Measurements from ENCODE around the gene CEMIP. TPM values are rescaled to one million over a fixed set of nuclear protein-coding genes. Genes with fewer than 3 reads are reported as not detected.

Gene CEMIP
- total and polyA plus RNA-seq, 3 experiments from 2014 or later, result not detected

DNA sequence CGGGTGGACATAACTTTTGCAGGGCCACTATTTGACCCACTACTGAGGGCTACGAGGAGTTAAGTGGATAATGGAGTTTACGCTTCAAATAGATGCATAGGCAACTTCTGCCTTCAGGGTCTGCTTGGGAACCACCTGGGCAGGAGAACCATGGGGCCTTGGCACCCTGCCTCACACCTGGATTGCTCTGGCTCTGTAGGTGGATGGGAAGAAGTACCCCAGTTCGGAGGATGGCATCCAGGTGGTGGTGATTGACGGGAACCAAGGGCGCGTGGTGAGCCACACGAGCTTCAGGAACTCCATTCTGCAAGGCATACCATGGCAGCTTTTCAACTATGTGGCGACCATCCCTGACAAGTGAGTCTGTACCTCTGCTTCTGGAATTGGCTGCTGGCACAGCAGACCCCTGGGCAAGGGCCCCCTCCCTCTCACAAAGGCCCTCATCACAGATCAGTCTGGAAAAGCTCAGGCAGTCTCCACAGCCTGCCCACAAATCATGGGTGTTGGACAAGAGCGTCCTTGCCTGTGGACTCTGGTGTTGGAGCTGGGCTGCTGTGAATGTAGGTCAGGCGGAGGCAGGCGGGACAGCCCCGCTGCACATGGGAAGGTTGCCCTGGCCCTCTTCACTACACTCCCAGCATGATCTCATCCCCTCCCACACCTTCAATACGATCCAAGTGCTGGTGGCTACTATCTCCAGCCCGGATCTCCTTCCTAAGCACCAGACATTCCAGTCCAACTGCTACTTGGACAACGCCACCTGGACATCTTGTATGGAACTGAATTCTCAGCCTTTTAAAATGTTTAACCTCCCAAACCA is 163.8 kb downstream of the CEMIP start:
- Histone ChIP-seq H3K36me3 (ENCODE audit: insufficient read depth, low read length) (peaks cover 16% of the 10 kb centered on the region), H3K4me1 (ENCODE audit: insufficient read depth, low read length) (no peaks in the 10 kb centered on the region), H3K27me3 (ENCODE audit: insufficient read depth, low read length, poor library complexity, severe bottlenecking) (no peaks in the 10 kb centered on the region), H3K9me3 (ENCODE audit: low read length) (no peaks in the 10 kb centered on the region), H3K4me3 (ENCODE audit: low read length) (no peak overlapping the region), H3K27ac (ENCODE audit: low read depth, low read length) (no peak overlapping the region)
- H3K27ac Mint-ChIP-seq, result peak overlapping the region in 2 of 8 donors; percentile 26 to 51
- ChIA-PET POLR2A (no interaction called here), CTCF (interaction anchor here (1.1 kb wide), 1 partner anchor 27 kb away, joined by 3 read pairs; no protein-coding TSS in a partner anchor)
- no peak for DNase-seq
- no peak overlapping the region for H3K4me3 Mint-ChIP-seq
- no peaks in the 10 kb centered on the region for H3K4me1 Mint-ChIP-seq
- H3K9me3 Mint-ChIP-seq, result no peaks in the 10 kb centered on the region
- H3K27me3 Mint-ChIP-seq, result no peaks in the 10 kb centered on the region
- peaks cover 8 to 73% (median 26%) of the 10 kb centered on the region in 3 donors for H3K36me3 Mint-ChIP-seq

GRCh38 chr15:80944818-80945217 is 165.6 kb downstream of the CEMIP start:
- ChIA-PET CTCF (no interaction called here), POLR2A (no interaction called here)
- H3K4me1 Mint-ChIP-seq, result no peaks in the 10 kb centered on the region
- H3K27me3 Mint-ChIP-seq, result no peaks in the 10 kb centered on the region
- Histone ChIP-seq H3K27ac (ENCODE audit: low read depth, low read length) (no peak overlapping the region), H3K36me3 (ENCODE audit: insufficient read depth, low read length) (peaks cover 21% of the 10 kb centered on the region), H3K27me3 (ENCODE audit: insufficient read depth, low read length, poor library complexity, severe bottlenecking) (no peaks in the 10 kb centered on the region), H3K9me3 (ENCODE audit: low read length) (no peaks in the 10 kb centered on the region), H3K4me1 (ENCODE audit: insufficient read depth, low read length) (no peaks in the 10 kb centered on the region), H3K4me3 (ENCODE audit: low read length) (no peak overlapping the region)
- no peak overlapping the region for H3K27ac Mint-ChIP-seq
- no peak for DNase-seq
- H3K4me3 Mint-ChIP-seq, result no peak overlapping the region
- H3K36me3 Mint-ChIP-seq, result peaks cover 8 to 91% (median 33%) of the 10 kb centered on the region in 3 donors
- H3K9me3 Mint-ChIP-seq, result no peaks in the 10 kb centered on the region

DNA sequence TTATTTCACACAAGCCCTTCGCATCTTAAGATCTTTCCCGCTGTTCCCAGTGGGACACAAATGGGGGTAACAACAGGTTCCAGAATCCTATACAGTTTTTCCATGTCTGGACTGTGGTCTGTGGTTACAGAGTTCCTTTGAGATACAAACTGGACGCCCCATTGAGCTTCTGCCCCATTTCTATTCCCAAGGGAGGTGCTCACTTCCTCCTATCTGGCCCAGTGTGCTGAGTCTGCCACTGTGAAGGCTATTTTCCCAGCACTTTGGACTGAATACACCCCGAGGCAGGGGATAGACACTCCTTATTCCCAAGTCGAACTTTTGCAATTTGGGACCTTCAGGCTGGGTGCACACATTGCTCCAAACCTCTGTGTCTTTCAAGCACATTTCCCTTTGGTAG is 166.4 kb downstream of the CEMIP start:
- H3K4me3 Mint-ChIP-seq, result no peak overlapping the region
- H3K36me3 Mint-ChIP-seq, result peaks cover 8 to 94% (median 33%) of the 10 kb centered on the region in 3 donors
- no peaks in the 10 kb centered on the region for H3K9me3 Mint-ChIP-seq
- no peak for DNase-seq
- ChIA-PET POLR2A (no interaction called here), CTCF (interaction anchor here (1.6 kb wide), 1 partner anchor 25 kb away, joined by 8 read pairs; no protein-coding TSS in a partner anchor)
- H3K27me3 Mint-ChIP-seq, result no peaks in the 10 kb centered on the region
- H3K36me3 ChIP-seq (ENCODE audit: insufficient read depth, low read length), result peaks cover 24% of the 10 kb centered on the region
- no peak overlapping the region for H3K27ac ChIP-seq (ENCODE audit: low read depth, low read length)
- H3K27ac Mint-ChIP-seq, result peak overlapping the region in 1 of 8 donors; percentile 74
- no peaks in the 10 kb centered on the region for H3K9me3 ChIP-seq (ENCODE audit: low read length)
- no peak overlapping the region for H3K4me3 ChIP-seq (ENCODE audit: low read length)
- H3K27me3 ChIP-seq (ENCODE audit: insufficient read depth, low read length, poor library complexity, severe bottlenecking), result no peaks in the 10 kb centered on the region
- H3K4me1 Mint-ChIP-seq, result no peaks in the 10 kb centered on the region
- no peaks in the 10 kb centered on the region for H3K4me1 ChIP-seq (ENCODE audit: insufficient read depth, low read length)

DNA sequence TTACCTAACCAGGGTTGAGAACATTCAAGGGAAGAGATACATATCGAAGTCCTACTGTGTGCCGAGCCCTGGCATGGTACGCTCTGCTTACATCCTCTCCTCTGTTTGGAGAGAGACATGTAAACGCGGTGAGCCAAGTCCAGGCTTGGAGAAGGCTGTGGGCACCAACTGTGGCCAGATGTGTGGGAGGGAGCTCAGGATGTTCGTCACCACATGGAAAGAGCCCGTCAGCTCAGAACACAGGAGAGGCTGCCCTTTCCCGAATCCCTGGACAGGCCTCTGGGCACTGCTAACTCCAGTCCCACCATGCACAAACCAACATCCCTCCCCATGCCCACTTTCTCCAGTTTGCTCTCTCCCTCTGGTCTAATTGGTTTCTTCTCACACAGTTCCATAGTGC is 167.4 kb downstream of the CEMIP start:
- H3K27me3 Mint-ChIP-seq, result no peaks in the 10 kb centered on the region
- Histone ChIP-seq H3K36me3 (ENCODE audit: insufficient read depth, low read length) (peaks cover 28% of the 10 kb centered on the region), H3K27ac (ENCODE audit: low read depth, low read length) (no peak overlapping the region), H3K4me1 (ENCODE audit: insufficient read depth, low read length) (no peaks in the 10 kb centered on the region), H3K27me3 (ENCODE audit: insufficient read depth, low read length, poor library complexity, severe bottlenecking) (no peaks in the 10 kb centered on the region), H3K9me3 (ENCODE audit: low read length) (no peaks in the 10 kb centered on the region), H3K4me3 (ENCODE audit: low read length) (no peak overlapping the region)
- H3K4me3 Mint-ChIP-seq, result no peak overlapping the region
- no peaks in the 10 kb centered on the region for H3K4me1 Mint-ChIP-seq
- H3K27ac Mint-ChIP-seq, result no peak overlapping the region
- CTCF ChIA-PET, result interaction anchor here (1.6 kb wide), 1 partner anchor 24 kb away, joined by 8 read pairs; no protein-coding TSS in a partner anchor
- POLR2A ChIA-PET, result interaction anchor here (0.6 kb wide), 1 partner anchor 60 kb away, joined by 4 read pairs; no protein-coding TSS in a partner anchor
- no peak for DNase-seq
- H3K9me3 Mint-ChIP-seq, result no peaks in the 10 kb centered on the region
- peaks cover 8 to 96% (median 29%) of the 10 kb centered on the region in 3 donors for H3K36me3 Mint-ChIP-seq

GRCh38 chr15:80948651-80949292 is 169.6 kb downstream of the CEMIP start:
- Histone ChIP-seq H3K27ac (ENCODE audit: low read depth, low read length) (no peak overlapping the region), H3K27me3 (ENCODE audit: insufficient read depth, low read length, poor library complexity, severe bottlenecking) (no peaks in the 10 kb centered on the region), H3K9me3 (ENCODE audit: low read length) (no peaks in the 10 kb centered on the region), H3K4me1 (ENCODE audit: insufficient read depth, low read length) (no peaks in the 10 kb centered on the region), H3K36me3 (ENCODE audit: insufficient read depth, low read length) (peaks cover 21% of the 10 kb centered on the region), H3K4me3 (ENCODE audit: low read length) (no peak overlapping the region)
- H3K4me1 Mint-ChIP-seq, result no peaks in the 10 kb centered on the region
- no peak for DNase-seq
- CTCF ChIA-PET, result interaction anchor here (0.6 to 2.4 kb wide), 2 partner anchors 11 to 21 kb away, joined by 4 to 6 read pairs; no protein-coding TSS in a partner anchor
- peaks cover 5 to 92% (median 32%) of the 10 kb centered on the region in 3 donors for H3K36me3 Mint-ChIP-seq
- no peak overlapping the region for H3K27ac Mint-ChIP-seq
- no peaks in the 10 kb centered on the region for H3K9me3 Mint-ChIP-seq
- no peak overlapping the region for H3K4me3 Mint-ChIP-seq
- POLR2A ChIA-PET, result no interaction called here
- H3K27me3 Mint-ChIP-seq, result no peaks in the 10 kb centered on the region

DNA sequence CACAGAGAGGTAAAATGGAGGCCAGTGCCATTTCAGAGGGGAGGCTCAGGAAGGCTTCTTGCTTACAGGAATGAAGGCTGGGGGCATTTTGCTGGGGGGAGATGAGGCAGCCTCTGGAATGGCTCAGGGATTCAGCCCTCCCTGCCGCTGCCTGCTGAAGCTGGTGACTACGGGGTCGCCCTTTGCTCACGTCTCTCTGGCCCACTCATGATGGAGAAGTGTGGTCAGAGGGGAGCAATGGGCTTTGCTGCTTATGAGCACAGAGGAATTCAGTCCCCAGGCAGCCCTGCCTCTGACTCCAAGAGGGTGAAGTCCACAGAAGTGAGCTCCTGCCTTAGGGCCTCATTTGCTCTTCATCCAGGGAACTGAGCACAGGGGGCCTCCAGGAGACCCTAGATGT is 170.6 kb downstream of the CEMIP start:
- Mint-ChIP-seq H3K4me1 (no peaks in the 10 kb centered on the region), H3K4me3 (no peak overlapping the region), H3K27ac (no peak overlapping the region), H3K36me3 (peaks cover 0 to 88% (median 28%) of the 10 kb centered on the region in 3 donors), H3K9me3 (no peaks in the 10 kb centered on the region), H3K27me3 (no peaks in the 10 kb centered on the region)
- no peak for DNase-seq
- ChIA-PET CTCF (interaction anchor here (1.4 to 2.4 kb wide), 2 partner anchors 10 to 20 kb away, joined by 3 to 6 read pairs; no protein-coding TSS in a partner anchor), POLR2A (no interaction called here)
- no peak overlapping the region for H3K27ac ChIP-seq (ENCODE audit: low read depth, low read length)
- H3K36me3 ChIP-seq (ENCODE audit: insufficient read depth, low read length), result peaks cover 21% of the 10 kb centered on the region
- no peak overlapping the region for H3K4me3 ChIP-seq (ENCODE audit: low read length)
- no peaks in the 10 kb centered on the region for H3K27me3 ChIP-seq (ENCODE audit: insufficient read depth, low read length, poor library complexity, severe bottlenecking)
- H3K9me3 ChIP-seq (ENCODE audit: low read length), result no peaks in the 10 kb centered on the region
- no peaks in the 10 kb centered on the region for H3K4me1 ChIP-seq (ENCODE audit: insufficient read depth, low read length)

DNA sequence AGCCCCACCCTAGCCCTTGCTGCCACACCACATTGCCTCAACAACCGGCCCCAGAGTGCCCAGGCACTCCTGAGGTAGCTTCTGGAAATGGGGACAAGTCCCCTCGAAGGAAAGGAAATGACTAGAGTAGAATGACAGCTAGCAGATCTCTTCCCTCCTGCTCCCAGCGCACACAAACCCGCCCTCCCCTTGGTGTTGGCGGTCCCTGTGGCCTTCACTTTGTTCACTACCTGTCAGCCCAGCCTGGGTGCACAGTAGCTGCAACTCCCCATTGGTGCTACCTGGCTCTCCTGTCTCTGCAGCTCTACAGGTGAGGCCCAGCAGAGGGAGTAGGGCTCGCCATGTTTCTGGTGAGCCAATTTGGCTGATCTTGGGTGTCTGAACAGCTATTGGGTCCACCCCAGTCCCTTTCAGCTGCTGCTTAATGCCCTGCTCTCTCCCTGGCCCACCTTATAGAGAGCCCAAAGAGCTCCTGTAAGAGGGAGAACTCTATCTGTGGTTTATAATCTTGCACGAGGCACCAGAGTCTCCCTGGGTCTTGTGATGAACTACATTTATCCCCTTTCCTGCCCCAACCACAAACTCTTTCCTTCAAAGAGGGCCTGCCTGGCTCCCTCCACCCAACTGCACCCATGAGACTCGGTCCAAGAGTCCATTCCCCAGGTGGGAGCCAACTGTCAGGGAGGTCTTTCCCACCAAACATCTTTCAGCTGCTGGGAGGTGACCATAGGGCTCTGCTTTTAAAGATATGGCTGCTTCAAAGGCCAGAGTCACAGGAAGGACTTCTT is 171.3 kb downstream of the CEMIP start:
- POLR2A ChIA-PET, result no interaction called here
- Mint-ChIP-seq H3K27ac (no peak overlapping the region), H3K4me1 (no peaks in the 10 kb centered on the region), H3K27me3 (no peaks in the 10 kb centered on the region), H3K36me3 (peaks cover 0 to 87% (median 29%) of the 10 kb centered on the region in 3 donors), H3K9me3 (no peaks in the 10 kb centered on the region), H3K4me3 (no peak overlapping the region)
- Histone ChIP-seq H3K27me3 (ENCODE audit: insufficient read depth, low read length, poor library complexity, severe bottlenecking) (no peaks in the 10 kb centered on the region), H3K36me3 (ENCODE audit: insufficient read depth, low read length) (peaks cover 21% of the 10 kb centered on the region), H3K27ac (ENCODE audit: low read depth, low read length) (no peak overlapping the region), H3K9me3 (ENCODE audit: low read length) (no peaks in the 10 kb centered on the region), H3K4me1 (ENCODE audit: insufficient read depth, low read length) (no peaks in the 10 kb centered on the region), H3K4me3 (ENCODE audit: low read length) (no peak overlapping the region)
- no peak for DNase-seq
- CTCF ChIA-PET, result interaction anchor here (1.4 to 2.4 kb wide), 2 partner anchors 11 to 19 kb away, joined by 3 to 6 read pairs; no protein-coding TSS in a partner anchor

Measured in CD8-positive, alpha-beta memory T cell (primary cell).